CD4-positive, alpha-beta T cell (primary cell): ENCODE results near the gene HESX1. TPM values are rescaled to one million over a fixed set of nuclear protein-coding genes. Genes with fewer than 3 reads are reported as not detected.
A peak's percentile ranks its signal among the peaks of the same experiment; 100 is the strongest.

ENCODE experiments used
- ATAC-seq: fragments of 200-7000 bp; cut with Tn5 transposase; one replicate; pipeline ENCODE4 v1.10.0; 2022; ENCODE audit warnings: mild to moderate bottlenecking; ENCODE audit not compliant: poor library complexity
- CTCF ChIA-PET: fragments of 350-600 bp; sonication (Branson Sonifier 250); formaldehyde crosslinking; loops from one replicate; lab custom pipeline; 2021; ENCODE audit warnings: antibody characterized with exemption, inconsistent platforms; lab: Charles Lee
- POLR2A ChIA-PET: fragments of 350-600 bp; sonication (Branson Sonifier 250); formaldehyde crosslinking; loops from one replicate; lab custom pipeline; 2021; ENCODE audit warnings: antibody characterized with exemption, inconsistent platforms; lab: Charles Lee
- DNase-seq, 14 experiments: peaks; one replicate each; pipeline ENCODE4 v3.0.0-alpha.2; 2013 to 2020; ENCODE audit warnings: mixed read lengths in 2 of 14
- H3K27ac ChIP-seq, 2 donors: one replicate each; pipeline versions ENCODE4 v1.5.1 to v1.7.0; 2013; ENCODE audit warnings: low read length in 2 of 2, low read depth in 1 of 2, mild to moderate bottlenecking in 1 of 2
- H3K27me3 ChIP-seq, 2 experiments: 1 replicate in 1 of 2; 2 replicates in 1 of 2; pipeline versions ENCODE4 v1.6.1 to v1.7.0; 2013; ENCODE audit warnings: low read length in 2 of 2, control low read depth in 1 of 2, mild to moderate bottlenecking in 1 of 2, moderate library complexity in 1 of 2; ENCODE audit not compliant: insufficient read depth in 2 of 2, control insufficient read depth in 1 of 2
- H3K36me3 ChIP-seq: one replicate; pipeline ENCODE4 v1.6.1; 2013; ENCODE audit warnings: low read length, control low read depth; ENCODE audit not compliant: insufficient read depth
- H3K4me1 ChIP-seq: one replicate; pipeline ENCODE4 v1.6.1; 2013; ENCODE audit warnings: low read length, control low read depth; ENCODE audit not compliant: insufficient read depth
- H3K4me3 ChIP-seq: one replicate; pipeline ENCODE4 v1.5.1; 2013; ENCODE audit warnings: mild to moderate bottlenecking, low read length, moderate library complexity
- H3K9me3 ChIP-seq, 2 experiments: 1 replicate in 1 of 2; 2 replicates in 1 of 2; pipeline versions ENCODE4 v1.6.1 to v1.7.0; 2013; ENCODE audit warnings: low read length in 2 of 2, mild to moderate bottlenecking in 2 of 2, control low read depth in 1 of 2, moderate library complexity in 1 of 2; ENCODE audit not compliant: control insufficient read depth in 1 of 2, insufficient read depth in 1 of 2
- H3K27ac Mint-ChIP-seq: one replicate; pipeline ENCODE4 v1.8.0; 2020; ENCODE audit warnings: mixed read lengths
- H3K27me3 Mint-ChIP-seq: one replicate; pipeline ENCODE4 v1.8.0; 2021; ENCODE audit warnings: mixed read lengths
- H3K36me3 Mint-ChIP-seq: one replicate; pipeline ENCODE4 v1.8.0; 2021; ENCODE audit warnings: low read depth, mixed read lengths
- H3K4me1 Mint-ChIP-seq: one replicate; pipeline ENCODE4 v1.8.0; 2021; ENCODE audit warnings: low read depth, mixed read lengths
- H3K4me3 Mint-ChIP-seq: one replicate; pipeline ENCODE4 v1.8.0; 2020; ENCODE audit warnings: mild to moderate bottlenecking, mixed read lengths
- H3K9me3 Mint-ChIP-seq: one replicate; pipeline ENCODE4 v1.8.0; 2020; ENCODE audit warnings: mixed read lengths
- CTCF ChIP-seq: fragments of 200-600 bp; IDR thresholded peaks from one replicate; pipeline ENCODE4 v1.8.0; 2022; ENCODE audit warnings: antibody characterized with exemption, mild to moderate bottlenecking
- intact Hi-C, 2 experiments: fragments of 100-400 bp; cut with DNase I in 1 of 2; cut with micrococcal nuclease in 1 of 2; formaldehyde crosslinking; loops; one replicate each; pipeline versions ENCODE4 v1.15.1 to v1.9.0; 2023 to 2025; cut with DNase I, micrococcal nuclease
- total RNA-seq, 174 experiments: library from RNA in 2 of 174; stranded (reverse) in 2 of 174; gene quantifications; one replicate each; pipeline ENCODE4 v1.2.3 and lab custom pipeline; 2021 to 2026

HESX1 gene
- total RNA-seq, 2 experiments from 2014 or later = 0.39 TPM; not detected in 1

- H3K27me3 ChIP-seq = no peaks in the 10 kb centered on the region
- no peak overlapping the region for H3K4me3 Mint-ChIP-seq
- intact Hi-C loops = no loop called here
- POLR2A ChIA-PET = no interaction called here
- CTCF ChIA-PET = no interaction called here
- H3K36me3 ChIP-seq = peaks cover 16% of the 10 kb centered on the region
- no peak overlapping the region for H3K27ac Mint-ChIP-seq
- ATAC-seq (no peak), DNase-seq (no peak)
- H3K27ac ChIP-seq = no peak overlapping the region
- peaks cover 28% of the 10 kb centered on the region for H3K36me3 Mint-ChIP-seq
- no peak for TF ChIP-seq CTCF
- no peaks in the 10 kb centered on the region for H3K9me3 ChIP-seq
- no peaks in the 10 kb centered on the region for H3K9me3 Mint-ChIP-seq
- peaks cover 36% of the 10 kb centered on the region for H3K4me1 Mint-ChIP-seq
- no peaks in the 10 kb centered on the region for H3K27me3 Mint-ChIP-seq
- no peak overlapping the region for H3K4me3 ChIP-seq
- H3K4me1 ChIP-seq = peaks cover 5% of the 10 kb centered on the region
Measured at GRCh38 chr3:57233799-57234198, 34.0 kb upstream of the HESX1 start.

- no peaks in the 10 kb centered on the region for H3K9me3 Mint-ChIP-seq
Measured at GRCh38 chr3:57230006-57230405, 30.2 kb upstream of the HESX1 start.

GRCh38 chr3:57227930-57228751 lies 28.4 kb upstream of the HESX1 start:
- peaks cover 10% of the 10 kb centered on the region for H3K4me1 ChIP-seq
- peaks cover 10% of the 10 kb centered on the region for H3K36me3 Mint-ChIP-seq
- no peak for TF ChIP-seq CTCF
- no peaks in the 10 kb centered on the region for H3K9me3 ChIP-seq
- no peaks in the 10 kb centered on the region for H3K9me3 Mint-ChIP-seq
- peak overlapping the region; percentile 80 for H3K4me3 ChIP-seq
- ATAC-seq (peak; percentile 57), DNase-seq (peak; percentile 6 to 71 (median 34))
- H3K27ac ChIP-seq = no peak overlapping the region
- H3K4me1 Mint-ChIP-seq = peaks cover 35% of the 10 kb centered on the region
- ChIA-PET POLR2A (interaction anchor here (0.5 to 2.1 kb wide), 10 partner anchors 12 to 780 kb away, joined by 3 to 13 read pairs (median 4); partner anchors contain the start of genes ARF4, DENND6A, FLNB and PDE12), CTCF (no interaction called here)
- H3K27me3 ChIP-seq = no peaks in the 10 kb centered on the region
- H3K36me3 ChIP-seq = no peaks in the 10 kb centered on the region
- intact Hi-C loops = loop anchor here (2.0 to 10.0 kb wide), 7 partner anchors 329 to 1267 kb away; partner anchors contain the start of genes CCDC66 (in 1 of the 2), DENND6A (in 1 of the 2), KCTD6 (in 1 of the 2) and PDE12 (in 1 of the 2)
- H3K27me3 Mint-ChIP-seq = no peaks in the 10 kb centered on the region
- H3K27ac Mint-ChIP-seq = peak overlapping the region; percentile 82
- peak overlapping the region; percentile 89 for H3K4me3 Mint-ChIP-seq

More at GRCh38 chr3:57230006-57230405, 30.2 kb upstream of the HESX1 start:
- H3K4me1 Mint-ChIP-seq = peaks cover 38% of the 10 kb centered on the region
- Histone ChIP-seq H3K36me3 (no peaks in the 10 kb centered on the region), H3K27ac (no peak overlapping the region), H3K4me1 (peaks cover 10% of the 10 kb centered on the region), H3K9me3 (no peaks in the 10 kb centered on the region), H3K27me3 (no peaks in the 10 kb centered on the region), H3K4me3 (no peak overlapping the region)
- TF ChIP-seq CTCF = no peak
- DNase-seq (no peak), ATAC-seq (no peak)
- intact Hi-C loops = no loop called here
- CTCF ChIA-PET = no interaction called here
- peaks cover 10% of the 10 kb centered on the region for H3K36me3 Mint-ChIP-seq
- peak overlapping the region; percentile 38 for H3K4me3 Mint-ChIP-seq
- H3K27me3 Mint-ChIP-seq = no peaks in the 10 kb centered on the region
- no peak overlapping the region for H3K27ac Mint-ChIP-seq
- POLR2A ChIA-PET = no interaction called here
